ENCODE results near the gene PKD1L1.

The PKD1L1 gene

GRCh38 chr7:47792521-47793121, 155.6 kb downstream of the PKD1L1 start:
- DNase-seq (ENCODE audit: low read depth in 2 of 2), result no peak

- no peak for DNase-seq (ENCODE audit: low read depth in 2 of 2)
Observed at GRCh38 chr7:47791682-47792081, 156.6 kb downstream of the PKD1L1 start.

- DNase-seq (ENCODE audit: low read depth in 2 of 2), result no peak
Observed at GRCh38 chr7:47788083-47788482, 160.2 kb downstream of the PKD1L1 start.

GRCh38 chr7:47787249-47788069, 160.8 kb downstream of the PKD1L1 start:
- no peak for DNase-seq (ENCODE audit: low read depth in 2 of 2)

- no peak for DNase-seq (ENCODE audit: low read depth in 2 of 2)
Observed at GRCh38 chr7:47786557-47787248, 161.6 kb downstream of the PKD1L1 start.

GRCh38 chr7:47785923-47786556, 162.2 kb downstream of the PKD1L1 start:
- DNase-seq (ENCODE audit: low read depth in 2 of 2), result no peak

- DNase-seq (ENCODE audit: low read depth in 2 of 2), result no peak
Observed at GRCh38 chr7:47783456-47784223, 164.6 kb downstream of the PKD1L1 start.

GRCh38 chr7:47782792-47783191, 165.5 kb downstream of the PKD1L1 start:
- DNase-seq (ENCODE audit: low read depth in 2 of 2), result no peak

- no peak for DNase-seq (ENCODE audit: low read depth in 2 of 2)
Observed at GRCh38 chr7:47782022-47782421, 166.2 kb downstream of the PKD1L1 start.

- DNase-seq (ENCODE audit: low read depth in 2 of 2), result no peak
Observed at GRCh38 chr7:47780555-47780954, 167.7 kb downstream of the PKD1L1 start.

GRCh38 chr7:47779341-47779771, 168.9 kb downstream of the PKD1L1 start:
- no peak for DNase-seq (ENCODE audit: low read depth in 2 of 2)

- no peak for DNase-seq (ENCODE audit: low read depth in 2 of 2)
Observed at GRCh38 chr7:47778153-47778661, 170.1 kb downstream of the PKD1L1 start.

- DNase-seq (ENCODE audit: low read depth in 2 of 2), result no peak
Observed at GRCh38 chr7:47777531-47778152, 170.6 kb downstream of the PKD1L1 start.

- no peak for DNase-seq (ENCODE audit: low read depth in 2 of 2)
Observed at GRCh38 chr7:47776335-47776734, 171.9 kb downstream of the PKD1L1 start.

GRCh38 chr7:47775238-47775637, 173.0 kb downstream of the PKD1L1 start:
- no peak for DNase-seq (ENCODE audit: low read depth in 2 of 2)

- no peak for DNase-seq (ENCODE audit: low read depth in 2 of 2)
Observed at GRCh38 chr7:47772492-47772891, 175.8 kb downstream of the PKD1L1 start.

- DNase-seq (ENCODE audit: low read depth in 2 of 2), result no peak
Observed at GRCh38 chr7:47771990-47772360, 176.3 kb downstream of the PKD1L1 start.

GRCh38 chr7:47771336-47771989, 176.8 kb downstream of the PKD1L1 start:
- DNase-seq (ENCODE audit: low read depth in 2 of 2), result no peak

- DNase-seq (ENCODE audit: low read depth in 2 of 2), result no peak
Observed at GRCh38 chr7:47766126-47766525, 182.1 kb downstream of the PKD1L1 start.

GRCh38 chr7:47765373-47765979, 182.8 kb downstream of the PKD1L1 start:
- no peak for DNase-seq (ENCODE audit: low read depth in 2 of 2)

Data from activated CD4-positive, alpha-beta T cell treated with anti-CD3 and anti-CD28 coated beads for 24 hours (primary cell).